HL-60 (cell line): ENCODE results near the gene EFNA5.

Source experiments
- GABPA ChIP-seq: IDR thresholded peaks from 2 replicates; pipeline ENCODE4 v1.6.1; 2012; ENCODE audit warnings: low read depth
- POLR2AphosphoS5 ChIP-seq: IDR thresholded peaks from 2 replicates; pipeline ENCODE4 v1.6.1; 2012; ENCODE audit warnings: low read depth
- TF ChIP-seq, protein P1 (sequence below): IDR thresholded peaks from one replicate; pipeline ENCODE4 v1.5.1; 2011; ENCODE audit warnings: low read length, control low read depth, inconsistent platforms; ENCODE audit not compliant: insufficient read depth
- TF ChIP-seq, protein P2 (sequence below): IDR thresholded peaks from 2 replicates; pipeline ENCODE4 v1.6.1; 2012; ENCODE audit warnings: low read depth; ENCODE audit not compliant: insufficient replicate concordance

DNA sequence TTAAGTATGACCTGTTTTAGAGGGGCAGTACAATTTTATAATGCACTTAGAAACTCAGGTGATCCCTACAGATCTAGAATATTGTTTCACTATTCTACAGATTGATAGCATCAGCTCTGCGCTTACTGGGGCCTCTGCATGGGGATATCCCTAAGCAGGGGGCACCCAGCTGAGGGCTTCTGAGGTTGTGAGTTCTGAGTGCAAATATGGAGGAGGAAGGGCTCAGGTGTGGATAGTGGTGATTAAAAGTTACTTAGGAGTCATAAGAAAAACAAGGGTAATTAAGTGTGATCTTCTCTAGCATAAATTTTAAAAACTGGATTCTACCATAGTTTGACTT is 274.4 kb downstream of the EFNA5 start:
- TF ChIP-seq, protein P1, sequence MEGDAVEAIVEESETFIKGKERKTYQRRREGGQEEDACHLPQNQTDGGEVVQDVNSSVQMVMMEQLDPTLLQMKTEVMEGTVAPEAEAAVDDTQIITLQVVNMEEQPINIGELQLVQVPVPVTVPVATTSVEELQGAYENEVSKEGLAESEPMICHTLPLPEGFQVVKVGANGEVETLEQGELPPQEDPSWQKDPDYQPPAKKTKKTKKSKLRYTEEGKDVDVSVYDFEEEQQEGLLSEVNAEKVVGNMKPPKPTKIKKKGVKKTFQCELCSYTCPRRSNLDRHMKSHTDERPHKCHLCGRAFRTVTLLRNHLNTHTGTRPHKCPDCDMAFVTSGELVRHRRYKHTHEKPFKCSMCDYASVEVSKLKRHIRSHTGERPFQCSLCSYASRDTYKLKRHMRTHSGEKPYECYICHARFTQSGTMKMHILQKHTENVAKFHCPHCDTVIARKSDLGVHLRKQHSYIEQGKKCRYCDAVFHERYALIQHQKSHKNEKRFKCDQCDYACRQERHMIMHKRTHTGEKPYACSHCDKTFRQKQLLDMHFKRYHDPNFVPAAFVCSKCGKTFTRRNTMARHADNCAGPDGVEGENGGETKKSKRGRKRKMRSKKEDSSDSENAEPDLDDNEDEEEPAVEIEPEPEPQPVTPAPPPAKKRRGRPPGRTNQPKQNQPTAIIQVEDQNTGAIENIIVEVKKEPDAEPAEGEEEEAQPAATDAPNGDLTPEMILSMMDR: no peak
- TF ChIP-seq GABPA: no peak
- TF ChIP-seq POLR2AphosphoS5: no peak
- TF ChIP-seq, protein P2, sequence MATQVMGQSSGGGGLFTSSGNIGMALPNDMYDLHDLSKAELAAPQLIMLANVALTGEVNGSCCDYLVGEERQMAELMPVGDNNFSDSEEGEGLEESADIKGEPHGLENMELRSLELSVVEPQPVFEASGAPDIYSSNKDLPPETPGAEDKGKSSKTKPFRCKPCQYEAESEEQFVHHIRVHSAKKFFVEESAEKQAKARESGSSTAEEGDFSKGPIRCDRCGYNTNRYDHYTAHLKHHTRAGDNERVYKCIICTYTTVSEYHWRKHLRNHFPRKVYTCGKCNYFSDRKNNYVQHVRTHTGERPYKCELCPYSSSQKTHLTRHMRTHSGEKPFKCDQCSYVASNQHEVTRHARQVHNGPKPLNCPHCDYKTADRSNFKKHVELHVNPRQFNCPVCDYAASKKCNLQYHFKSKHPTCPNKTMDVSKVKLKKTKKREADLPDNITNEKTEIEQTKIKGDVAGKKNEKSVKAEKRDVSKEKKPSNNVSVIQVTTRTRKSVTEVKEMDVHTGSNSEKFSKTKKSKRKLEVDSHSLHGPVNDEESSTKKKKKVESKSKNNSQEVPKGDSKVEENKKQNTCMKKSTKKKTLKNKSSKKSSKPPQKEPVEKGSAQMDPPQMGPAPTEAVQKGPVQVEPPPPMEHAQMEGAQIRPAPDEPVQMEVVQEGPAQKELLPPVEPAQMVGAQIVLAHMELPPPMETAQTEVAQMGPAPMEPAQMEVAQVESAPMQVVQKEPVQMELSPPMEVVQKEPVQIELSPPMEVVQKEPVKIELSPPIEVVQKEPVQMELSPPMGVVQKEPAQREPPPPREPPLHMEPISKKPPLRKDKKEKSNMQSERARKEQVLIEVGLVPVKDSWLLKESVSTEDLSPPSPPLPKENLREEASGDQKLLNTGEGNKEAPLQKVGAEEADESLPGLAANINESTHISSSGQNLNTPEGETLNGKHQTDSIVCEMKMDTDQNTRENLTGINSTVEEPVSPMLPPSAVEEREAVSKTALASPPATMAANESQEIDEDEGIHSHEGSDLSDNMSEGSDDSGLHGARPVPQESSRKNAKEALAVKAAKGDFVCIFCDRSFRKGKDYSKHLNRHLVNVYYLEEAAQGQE: no peak
